Prostate gland (tissue), 2 donors: ENCODE results near the gene FZD8. TPM values are rescaled to one million over a fixed set of nuclear protein-coding genes. Genes with fewer than 3 reads are reported as not detected.

ENCODE experiments used
- DNase-seq: peaks from one replicate; pipeline ENCODE4 v3.0.0-alpha.2; 2019; ENCODE audit warnings: low spot score
- H3K27ac ChIP-seq, 2 donors: fragments of 200-600 bp; sonication (generic); 2 replicates each; pipeline ENCODE4 v1.5.1; 2017 to 2019
- H3K27me3 ChIP-seq: fragments of 200-600 bp; sonication (generic); replicated peaks from 2 replicates; pipeline ENCODE4 v1.5.1; 2019; ENCODE audit not compliant: insufficient read depth
- H3K36me3 ChIP-seq, 2 donors: fragments of 200-600 bp; sonication (generic); 1 replicate in 1 of 2; 2 replicates in 1 of 2; pipeline versions ENCODE4 v1.5.1 to v1.8.1; 2017 to 2019
- H3K4me1 ChIP-seq: fragments of 200-600 bp; sonication (generic); replicated peaks from 2 replicates; pipeline ENCODE4 v1.5.1; 2019
- H3K4me3 ChIP-seq, 2 donors: fragments of 200-600 bp; sonication (generic); 2 replicates each; pipeline ENCODE4 v1.5.1; 2017 to 2019
- H3K9me3 ChIP-seq: fragments of 200-600 bp; sonication (generic); 2 replicates; pipeline ENCODE4 v1.5.1; 2017
- CTCF ChIP-seq, 4 experiments: fragments of 200-600 bp in 2 of 4; fragments of 450-650 bp in 2 of 4; sonication (generic) in 2 of 4; IDR thresholded peaks; 1 replicate in 3 of 4; 2 replicates in 1 of 4; pipeline ENCODE4 v1.5.1; 2016 to 2019; ENCODE audit warnings: antibody characterized with exemption in 4 of 4, mild to moderate bottlenecking in 2 of 4, moderate library complexity in 2 of 4
- POLR2A ChIP-seq: fragments of 450-650 bp; IDR thresholded peaks from one replicate; pipeline ENCODE4 v1.6.1; 2016; ENCODE audit warnings: antibody characterized with exemption, mild to moderate bottlenecking
- POLR2AphosphoS5 ChIP-seq: sonication (generic); formaldehyde crosslinking; IDR thresholded peaks from one replicate; pipeline ENCODE4 v1.6.1; 2017; ENCODE audit warnings: antibody characterized with exemption
- WGBS: methylation state at CpG from one replicate; pipeline ENCODE4 v1.1.5; 2018; 5-methylcytosine and 5-hydroxymethylcytosine counted together
- intact Hi-C: fragments of 100-400 bp; cut with DNase I; formaldehyde crosslinking; loops from one replicate; pipeline ENCODE4 v1.14.2; 2022
- total RNA-seq, 2 donors: library from RNA; depleted of rRNA; stranded (reverse); fragments of >200 nt; gene quantifications; one replicate each; pipeline ENCODE4 v1.1.0, GENCODE V29; 2016

The FZD8 gene
- total RNA-seq, 2 donors from 2014 or later = 5.6 to 14.2 TPM

GRCh38 chr10:35613597-35614226 is 28.4 kb downstream of the FZD8 start:
- WGBS = 57% methylated on average over 8 of the region's 8 CpGs
- Histone ChIP-seq H3K36me3 (no peaks in the 10 kb centered on the region), H3K27ac (no peak overlapping the region), H3K9me3 (no peaks in the 10 kb centered on the region), H3K27me3 (no peaks in the 10 kb centered on the region), H3K4me1 (no peaks in the 10 kb centered on the region), H3K4me3 (no peak overlapping the region)
- intact Hi-C loops = no loop called here
- TF ChIP-seq POLR2A (no peak), CTCF (IDR thresholded peaks at IDR 0.05) (no peak), POLR2AphosphoS5 (no peak)
- no peak for DNase-seq

- DNase-seq = no peak
- no peak for TF ChIP-seq POLR2A
- H3K27me3 ChIP-seq = no peaks in the 10 kb centered on the region
- no peaks in the 10 kb centered on the region for H3K9me3 ChIP-seq
- intact Hi-C loops = no loop called here
- no peak overlapping the region for H3K27ac ChIP-seq
- no peaks in the 10 kb centered on the region for H3K4me1 ChIP-seq
- 60% methylated on average over 2 of the region's 2 CpGs for WGBS
- H3K36me3 ChIP-seq = no peaks in the 10 kb centered on the region
- no peak overlapping the region for H3K4me3 ChIP-seq
Measured at GRCh38 chr10:35613107-35613440, 29.0 kb downstream of the FZD8 start.

- intact Hi-C loops = no loop called here
- no peak for DNase-seq
- Histone ChIP-seq H3K27ac (no peak overlapping the region), H3K4me1 (no peaks in the 10 kb centered on the region), H3K4me3 (no peak overlapping the region), H3K9me3 (no peaks in the 10 kb centered on the region), H3K36me3 (no peaks in the 10 kb centered on the region), H3K27me3 (no peaks in the 10 kb centered on the region)
- TF ChIP-seq POLR2AphosphoS5 (no peak), CTCF (IDR thresholded peaks at IDR 0.05) (no peak), POLR2A (no peak)
- WGBS = 33% methylated on average over 6 of the region's 6 CpGs
Measured at GRCh38 chr10:35612385-35613106, 29.6 kb downstream of the FZD8 start.

- Histone ChIP-seq H3K27me3 (no peaks in the 10 kb centered on the region), H3K9me3 (no peaks in the 10 kb centered on the region), H3K36me3 (no peaks in the 10 kb centered on the region), H3K4me1 (no peaks in the 10 kb centered on the region), H3K4me3 (no peak overlapping the region), H3K27ac (no peak overlapping the region)
- TF ChIP-seq POLR2AphosphoS5 = no peak
- 87% methylated on average over 6 of the region's 6 CpGs for whole genome bisulfite sequencing
- DNase-seq = no peak
- intact Hi-C loops = no loop called here
Measured at GRCh38 chr10:35611750-35612149, 30.3 kb downstream of the FZD8 start.

GRCh38 chr10:35608328-35608672 is 33.8 kb downstream of the FZD8 start:
- Histone ChIP-seq H3K4me3 (peak overlapping the region; percentile 29 to 36), H3K36me3 (no peaks in the 10 kb centered on the region), H3K27ac (no peak overlapping the region), H3K9me3 (no peaks in the 10 kb centered on the region), H3K4me1 (no peaks in the 10 kb centered on the region), H3K27me3 (no peaks in the 10 kb centered on the region)
- no peak for TF ChIP-seq POLR2A
- no peak for TF ChIP-seq CTCF (IDR thresholded peaks at IDR 0.05)
- no peak for TF ChIP-seq POLR2AphosphoS5
- 63% methylated on average over 11 of the region's 16 CpGs for WGBS
- DNase-seq = no peak
- intact Hi-C loops = no loop called here
